IPS DF 4.7 (cell line): ENCODE results near the gene DYNLT4.
"Not testable (repeated sequence)": the region's sequence is repeated elsewhere in the genome, so short reads cannot be mapped to it uniquely, and the experiment has no call there.

ENCODE experiments used
- DNase-seq: peaks from one replicate; pipeline ENCODE4 v3.0.0-alpha.2; 2013; ENCODE audit warnings: low spot score; ENCODE audit errors: extremely low read depth

DYNLT4 gene

DNA sequence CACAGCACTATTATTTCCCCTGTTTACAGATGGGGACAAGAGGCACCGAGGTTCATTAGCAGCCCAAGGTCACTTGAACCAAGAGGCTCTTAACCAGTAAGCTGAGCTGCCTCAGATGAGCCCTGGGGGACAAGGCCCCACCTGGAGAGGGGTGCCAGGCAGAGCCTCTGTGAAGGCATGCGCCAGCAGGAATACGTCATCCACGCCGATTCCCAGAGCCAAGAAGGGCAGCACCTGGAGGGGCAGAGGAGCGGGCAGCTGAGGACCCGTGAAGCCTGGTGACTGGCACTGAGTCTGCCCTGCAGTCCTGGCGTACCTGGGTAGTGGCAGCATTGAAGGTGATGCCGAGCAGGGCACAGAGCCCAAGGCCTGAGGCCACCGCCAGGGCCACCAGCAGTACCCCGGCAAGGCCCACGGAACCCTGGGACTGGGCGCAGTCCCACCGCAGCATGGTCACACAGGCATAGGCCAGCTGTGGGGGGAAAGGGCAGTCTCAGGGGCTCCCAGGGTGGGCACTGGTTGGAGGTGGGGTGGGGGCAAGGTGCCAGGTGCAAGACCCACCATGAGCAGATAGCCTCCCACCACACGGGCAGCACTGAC, 21.8 kb upstream of the DYNLT4 start:
- no peak for DNase-seq

DNA sequence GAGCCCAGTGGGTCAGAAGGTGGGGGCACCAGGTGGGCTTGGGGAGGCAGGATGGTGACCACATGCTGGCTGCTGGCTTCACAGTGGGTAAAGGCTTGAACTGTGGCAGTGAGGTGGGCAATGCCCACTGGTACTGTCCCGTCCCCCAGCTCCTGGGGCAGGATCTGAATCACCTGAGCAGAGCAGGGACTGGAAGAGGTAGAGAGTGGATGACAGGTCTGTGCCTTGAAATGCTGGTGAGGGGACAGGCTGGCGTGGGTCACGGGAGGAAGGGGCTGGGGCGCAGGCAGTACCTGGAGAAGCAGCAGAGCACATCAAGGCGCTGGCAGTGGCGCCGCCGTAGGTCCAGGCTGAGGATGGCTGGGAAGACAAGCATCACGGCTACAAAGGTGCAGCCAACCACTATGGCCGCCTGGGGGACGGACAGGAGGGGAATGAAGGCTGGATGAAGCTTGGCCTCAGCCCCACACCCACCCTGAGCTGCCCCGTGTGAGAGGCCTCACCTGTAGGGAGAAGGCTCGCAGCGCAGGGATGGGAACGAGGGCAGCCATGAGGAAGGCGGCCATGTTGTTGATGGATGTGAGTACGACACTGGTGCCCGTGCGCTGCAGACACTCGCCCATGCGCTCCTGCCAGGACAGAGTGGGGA, 21.0 kb upstream of the DYNLT4 start:
- no peak for DNase-seq

DNA sequence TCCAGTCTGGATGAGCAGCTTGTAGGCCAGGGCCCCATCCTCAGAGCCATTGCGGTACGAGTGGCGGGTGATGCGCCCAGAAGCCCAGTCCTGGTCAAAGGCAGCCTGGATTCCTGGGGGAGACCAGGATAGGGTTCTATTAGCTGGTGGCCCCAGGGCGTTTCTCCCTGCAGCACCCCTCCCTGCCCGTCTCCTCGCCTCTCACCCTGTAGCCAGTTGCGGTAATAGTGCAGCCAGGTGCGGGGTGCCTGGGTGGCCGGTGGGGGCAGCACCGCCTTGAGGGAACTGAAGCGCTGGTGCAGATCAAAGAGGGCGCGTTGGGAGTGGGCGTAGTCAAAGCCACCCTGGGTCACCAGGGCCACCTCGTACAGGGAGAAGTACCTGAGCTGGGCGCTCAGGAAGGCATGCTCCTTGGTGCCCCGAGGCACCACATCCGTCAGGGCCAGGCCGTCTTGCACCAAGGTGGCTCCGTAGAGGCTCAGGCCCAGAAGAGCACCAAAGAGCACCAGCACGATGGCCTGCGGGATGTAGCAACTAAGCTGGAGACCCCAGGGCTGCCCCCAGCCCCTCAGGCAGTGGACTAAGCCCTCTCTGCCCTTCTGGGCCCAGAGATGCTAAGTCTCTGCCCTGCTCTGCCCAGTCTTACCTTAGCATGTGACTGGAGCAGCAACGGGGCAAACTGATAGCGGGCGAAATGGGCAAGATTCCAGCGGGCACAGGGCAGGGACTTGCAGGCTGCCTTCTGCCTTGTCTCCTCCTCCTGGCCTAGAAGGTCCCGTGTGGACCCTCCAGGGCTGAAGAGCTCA, 20.2 kb upstream of the DYNLT4 start:
- no peak for DNase-seq

DNA sequence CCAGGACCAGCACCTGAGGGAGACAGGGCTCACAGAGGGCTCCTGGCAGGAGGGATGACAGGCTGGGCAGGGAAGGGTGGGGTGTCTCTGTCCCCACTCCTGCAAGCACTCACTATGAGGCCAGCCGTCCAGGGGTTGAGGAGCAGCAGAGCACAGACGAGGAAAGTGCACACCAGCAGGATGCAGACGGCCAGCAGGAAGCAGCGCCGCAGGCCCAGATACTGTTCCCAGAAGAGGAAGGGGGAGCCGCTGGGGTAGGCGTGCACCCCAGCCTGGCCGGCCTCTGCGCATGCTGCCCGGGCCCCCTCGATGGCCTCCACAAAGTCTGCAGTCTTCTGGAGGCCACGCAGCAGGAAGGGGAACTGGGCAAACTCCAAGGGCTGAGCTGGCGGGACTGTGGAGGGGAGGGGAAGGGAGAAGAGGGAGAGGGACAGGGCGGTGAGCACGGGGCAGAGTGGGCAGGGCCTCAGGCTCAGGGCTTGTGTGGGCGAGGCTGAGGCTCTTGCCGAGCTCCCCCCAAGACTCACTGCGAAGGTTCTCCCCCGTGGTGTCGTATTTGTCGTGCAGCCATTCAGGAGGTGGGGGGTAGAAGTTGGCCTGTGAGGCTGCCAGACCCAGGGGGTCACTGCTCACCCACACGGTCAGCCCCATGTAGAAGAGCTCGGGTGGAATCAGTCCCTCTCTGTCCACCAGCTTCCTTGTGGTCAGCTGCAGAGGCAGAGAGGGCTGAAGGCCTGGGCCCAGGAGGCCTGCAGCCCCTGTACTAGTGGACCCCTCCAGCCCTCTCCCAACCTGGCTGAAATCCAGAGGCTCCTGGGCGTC, 19.4 kb upstream of the DYNLT4 start:
- no peak for DNase-seq

DNA sequence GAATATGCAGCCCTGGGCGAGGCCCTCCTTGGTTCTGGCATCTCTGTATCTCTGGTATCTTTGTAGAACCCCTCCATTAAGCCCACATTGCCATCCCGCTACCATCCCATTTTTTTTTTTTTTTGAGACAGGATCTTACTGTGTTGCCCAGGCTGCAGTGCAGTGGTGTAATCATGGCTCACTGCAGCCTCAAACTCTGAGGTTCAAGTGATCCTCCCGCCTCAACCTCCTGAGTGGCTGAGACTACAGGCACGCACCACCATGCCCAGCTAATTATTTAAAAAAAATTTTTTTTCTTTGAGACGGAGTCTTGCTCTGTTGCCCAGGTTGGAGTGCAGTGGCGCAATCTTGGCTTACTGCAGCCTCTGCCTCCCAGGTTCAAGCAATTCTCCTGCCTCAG, 17.2 kb upstream of the DYNLT4 start:
- not testable (repeated sequence) for DNase-seq

DNA sequence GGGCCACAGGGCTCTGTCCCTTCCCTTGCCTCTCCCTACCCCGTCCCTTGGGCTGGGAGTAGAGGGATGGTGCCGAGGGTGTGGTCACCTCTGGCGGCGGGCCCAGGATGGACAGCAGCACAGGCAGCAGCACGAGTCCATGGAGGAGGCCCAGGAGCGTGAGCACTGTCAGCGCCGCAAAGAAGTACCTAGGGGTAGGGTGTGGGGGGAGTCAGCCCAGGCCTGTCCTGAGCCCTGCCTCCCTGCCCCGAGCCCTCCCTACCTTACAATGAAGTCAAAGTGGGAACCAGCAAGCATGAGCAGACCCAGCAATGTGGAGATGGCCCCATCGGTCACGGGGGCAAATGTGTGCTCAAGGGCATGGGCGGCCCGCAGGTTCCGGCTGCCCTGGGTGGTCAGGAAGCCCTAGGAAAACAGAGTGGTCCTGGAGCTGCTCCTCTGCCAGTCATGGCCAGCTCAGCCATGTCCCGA, 15.9 kb upstream of the DYNLT4 start:
- DNase-seq: no peak

DNA sequence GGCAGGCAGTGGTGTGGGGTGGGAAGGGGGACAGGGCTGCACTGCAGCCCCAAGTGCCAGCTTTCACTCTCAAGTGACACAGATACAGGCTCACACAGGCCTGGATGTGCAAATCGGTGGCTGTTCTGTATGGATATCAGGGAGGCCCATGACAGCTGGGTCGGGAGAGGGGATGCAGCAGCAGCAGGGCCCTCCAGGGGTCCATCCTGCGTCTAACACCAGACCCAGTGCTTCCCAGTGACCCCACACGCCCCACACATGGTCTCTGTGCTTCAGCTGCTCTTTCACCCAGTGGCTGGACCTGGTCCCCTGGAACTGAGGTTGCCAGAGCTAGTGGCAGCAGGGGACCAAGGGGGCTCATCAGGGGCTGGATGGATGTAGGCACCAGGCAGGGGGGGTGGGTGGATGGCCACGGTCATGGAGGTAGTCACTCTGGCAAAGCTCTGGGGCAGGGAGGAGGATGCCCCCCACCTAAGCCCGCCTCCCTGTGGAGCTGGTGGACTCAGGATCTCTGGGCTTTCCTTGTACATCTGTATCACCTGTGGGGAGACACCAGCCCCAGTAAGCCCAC, 15.1 kb upstream of the DYNLT4 start:
- DNase-seq: no peak

DNA sequence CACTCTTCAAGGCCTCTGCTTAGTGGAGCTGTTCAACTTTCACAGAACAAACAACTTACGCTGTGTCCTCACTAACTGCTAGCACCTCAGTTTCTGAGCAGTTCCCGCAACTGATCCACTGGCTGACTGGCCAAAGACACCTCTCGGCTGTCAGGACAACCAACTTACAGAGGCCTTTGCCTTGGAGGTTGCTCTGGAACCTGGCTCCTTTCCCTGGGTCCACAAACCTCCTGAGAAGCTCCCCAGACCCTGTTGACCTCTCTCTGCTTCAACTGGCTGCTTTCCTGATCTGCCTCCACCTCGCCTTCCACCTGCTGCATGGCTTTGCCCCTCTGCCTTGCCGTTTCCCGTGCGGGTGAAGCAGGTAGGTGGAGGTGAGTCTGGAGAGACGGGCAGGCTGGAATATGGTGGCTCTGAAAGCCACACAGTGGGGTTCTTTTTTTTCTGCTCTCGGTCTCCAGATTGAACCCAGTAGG, 14.1 kb upstream of the DYNLT4 start:
- DNase-seq: no peak

DNA sequence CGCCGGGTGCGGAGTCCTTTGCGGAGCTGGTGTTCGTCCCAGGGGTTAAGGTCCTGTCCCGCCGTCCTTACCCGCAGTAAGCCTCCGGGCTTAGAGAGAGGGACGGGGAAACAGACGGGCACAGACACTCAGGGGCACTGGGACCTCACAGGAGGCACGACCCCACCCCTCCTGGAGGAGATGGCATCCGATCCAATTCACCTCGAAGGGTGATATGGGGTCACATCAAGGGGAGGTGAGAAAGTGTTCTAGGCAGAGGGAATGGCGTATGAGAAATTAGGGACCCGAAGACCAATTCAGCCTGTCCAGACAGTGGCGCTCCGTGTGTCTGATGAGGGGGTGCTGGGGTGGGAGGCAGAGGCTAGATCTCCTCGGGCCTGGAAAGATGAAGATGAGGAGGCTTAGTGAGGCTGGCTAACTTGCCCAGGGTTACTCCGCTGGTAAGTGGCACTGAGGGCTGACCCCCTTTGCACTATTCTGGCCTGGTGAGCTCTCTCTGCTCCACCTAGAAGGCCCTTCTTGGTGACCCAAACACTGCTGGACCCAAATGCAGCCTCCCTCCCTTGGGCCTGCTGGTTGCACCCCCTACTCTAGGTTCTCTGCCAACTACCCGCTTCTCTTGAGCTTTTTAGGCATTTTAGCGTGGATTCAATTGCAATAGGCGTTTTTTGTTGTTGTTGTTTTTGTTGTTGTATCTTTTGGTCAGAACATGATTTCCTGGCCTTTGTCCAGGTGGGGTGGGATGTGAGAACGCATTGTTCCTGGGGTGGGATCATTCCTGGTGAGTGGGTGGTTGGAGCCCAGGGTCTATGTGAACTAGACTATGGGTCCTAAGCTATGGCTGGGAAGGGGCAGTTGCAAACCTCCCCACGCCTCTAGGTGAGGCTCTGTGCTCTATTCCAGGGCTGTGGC, 13.4 kb upstream of the DYNLT4 start:
- no peak for DNase-seq

DNA sequence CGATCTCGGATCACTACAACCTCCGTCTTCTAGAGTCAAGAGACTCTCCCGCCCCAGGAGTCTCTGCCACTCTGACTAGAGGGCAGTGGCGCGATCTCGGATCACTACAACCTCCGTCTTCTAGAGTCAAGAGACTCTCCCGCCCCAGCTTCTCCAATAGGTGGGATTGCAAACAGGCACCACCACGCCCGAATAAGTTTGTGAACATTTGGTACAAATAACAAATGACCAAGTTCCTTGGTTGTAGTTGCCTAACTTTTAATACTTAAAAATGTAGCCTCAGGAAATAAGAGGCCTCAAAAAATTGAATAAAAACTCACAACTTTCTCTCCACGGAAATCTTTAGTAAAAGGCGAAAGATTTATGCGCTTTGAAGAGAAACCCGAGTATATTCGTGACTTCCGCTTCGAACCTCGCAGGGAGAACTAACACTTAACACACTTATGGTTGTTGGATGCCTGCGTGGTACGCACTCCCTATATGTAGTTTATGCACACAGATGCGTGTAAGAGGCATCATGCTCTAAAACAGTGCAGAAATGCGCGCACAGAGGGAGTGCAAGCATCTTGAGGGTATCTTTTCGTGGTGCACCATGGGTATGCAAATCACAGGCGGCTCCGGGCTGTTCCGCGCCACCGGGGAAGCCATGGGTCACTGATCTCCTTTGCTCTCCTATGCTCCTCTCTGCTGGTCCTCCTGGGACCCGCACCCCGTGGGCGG, 12.6 kb upstream of the DYNLT4 start:
- peak; percentile 81 for DNase-seq

DNA sequence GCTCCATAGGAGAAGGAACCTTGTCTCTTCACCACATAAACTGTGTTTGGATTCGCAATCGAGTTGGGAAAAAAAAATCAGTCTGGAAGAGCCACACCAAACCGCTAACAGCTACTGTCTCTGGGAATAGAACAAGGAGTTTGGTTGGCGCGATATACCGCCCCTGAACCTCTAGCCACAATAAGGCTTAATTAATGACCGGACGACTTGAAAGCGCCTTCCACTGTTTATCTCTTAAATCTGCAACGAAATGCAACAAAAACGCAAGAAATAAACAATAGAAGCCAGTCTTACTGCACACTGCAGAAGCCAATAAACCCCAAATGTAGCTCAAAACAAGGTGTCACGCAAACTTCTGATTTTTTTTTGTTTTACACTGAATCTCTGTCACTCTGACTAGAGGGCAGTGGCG, 12.1 kb upstream of the DYNLT4 start:
- DNase-seq: no peak

DNA sequence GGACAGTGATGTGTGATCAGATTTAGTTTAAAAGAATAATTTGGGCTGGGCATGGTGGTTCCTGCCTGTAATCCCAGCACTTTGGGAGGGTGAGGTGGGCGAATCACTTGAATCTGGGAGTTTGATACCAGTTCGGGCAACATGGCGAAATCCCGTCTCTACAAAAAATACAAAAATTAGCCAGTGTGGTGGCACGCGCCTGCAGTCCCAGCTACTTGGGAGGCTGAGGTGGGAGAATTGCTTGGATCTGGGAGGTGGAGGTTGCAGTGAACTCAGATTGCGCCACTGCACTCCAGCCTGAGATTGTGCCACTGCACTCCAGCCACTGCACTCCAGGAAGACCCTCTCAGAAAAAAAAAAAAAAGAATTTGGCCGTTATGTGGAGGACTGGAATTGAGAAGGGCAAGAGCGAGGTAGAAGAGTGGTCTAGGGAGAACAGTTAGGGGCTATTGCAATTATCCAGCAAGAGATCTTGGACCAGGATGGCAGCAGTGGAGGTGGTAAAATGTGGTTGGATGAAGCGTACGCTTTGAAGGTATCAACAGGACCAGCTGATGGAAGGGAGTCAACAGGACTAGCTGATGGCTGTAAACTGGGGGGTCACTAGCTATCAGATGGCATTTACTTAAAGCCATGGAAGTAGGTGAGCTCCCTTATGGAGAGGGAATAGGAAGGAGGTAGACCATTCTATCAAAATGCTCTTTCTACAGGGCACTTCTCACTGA, 10.8 kb upstream of the DYNLT4 start:
- DNase-seq: no peak

DNA sequence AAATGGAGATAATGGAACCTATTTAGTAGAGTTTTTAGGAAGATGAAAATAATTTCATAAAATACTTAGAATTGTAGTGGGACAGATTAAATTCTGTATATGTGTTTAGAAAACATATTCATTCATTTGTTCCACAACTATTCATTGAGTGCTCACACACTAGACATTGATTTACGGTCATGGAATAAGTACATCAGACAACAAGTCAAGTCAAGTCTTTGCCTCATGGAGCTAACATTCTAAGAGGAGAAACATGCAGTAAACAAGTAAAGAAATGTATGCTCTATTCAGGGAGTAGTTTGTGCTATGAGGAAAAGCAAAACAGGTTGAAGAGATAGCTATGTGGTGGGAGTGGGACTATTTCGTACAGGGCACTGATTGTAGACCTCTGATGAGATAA, 10.2 kb upstream of the DYNLT4 start:
- DNase-seq: no peak

DNA sequence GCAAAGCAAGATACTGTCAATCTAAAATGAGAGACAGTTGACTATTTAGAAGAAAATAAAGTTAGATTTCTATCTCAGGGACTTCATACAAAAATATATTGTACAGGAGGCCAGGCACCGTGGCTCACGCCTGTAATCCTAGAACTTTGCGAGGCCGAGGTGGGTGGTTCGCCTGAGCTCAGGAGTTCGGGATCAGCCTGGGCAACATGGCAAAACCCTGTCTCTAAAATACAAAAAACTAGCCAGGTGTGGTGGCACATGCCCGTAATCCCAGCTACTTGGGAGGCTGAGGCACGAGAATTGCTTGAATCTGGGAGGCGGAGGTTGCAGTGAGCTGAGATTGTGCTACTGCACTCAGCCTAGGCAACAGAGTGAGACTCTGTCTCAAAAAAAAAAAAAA, 8.8 kb upstream of the DYNLT4 start:
- not testable (repeated sequence) for DNase-seq

DNA sequence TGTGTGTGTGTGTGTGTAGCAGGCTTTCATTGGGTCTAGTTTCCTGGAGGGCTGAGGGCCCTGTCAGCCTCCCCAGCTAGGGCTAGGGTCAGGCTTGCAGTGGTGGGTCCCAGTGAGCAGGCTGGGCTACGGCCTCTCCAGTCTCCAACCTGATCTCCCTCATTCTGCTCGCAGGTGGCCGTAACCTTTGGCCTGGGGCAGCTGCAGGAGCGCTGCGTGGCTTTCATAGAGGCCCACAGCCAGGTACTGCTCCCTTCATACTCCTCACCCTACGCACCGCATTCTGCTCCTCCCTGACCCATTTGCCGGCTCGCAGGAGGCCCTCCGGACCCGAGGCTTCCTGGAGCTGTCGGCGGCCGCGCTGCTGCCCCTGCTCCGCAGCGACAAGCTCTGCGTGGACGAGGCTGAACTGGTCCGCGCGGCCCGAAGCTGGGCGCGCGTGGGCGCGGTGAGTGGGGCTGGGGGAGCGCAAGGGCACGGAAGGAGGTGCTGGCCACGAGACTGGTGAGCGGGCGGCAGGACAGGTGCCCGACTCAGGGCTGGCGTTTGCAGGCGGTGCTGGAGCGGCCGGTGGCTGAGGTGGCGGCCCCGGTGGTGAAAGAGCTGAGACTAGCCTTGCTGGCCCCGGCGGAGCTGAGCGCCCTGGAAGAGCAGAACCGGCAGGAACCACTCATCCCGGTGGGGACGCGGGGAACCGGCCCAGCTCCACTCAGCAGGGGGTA, 5.8 kb upstream of the DYNLT4 start:
- DNase-seq: no peak

DNA sequence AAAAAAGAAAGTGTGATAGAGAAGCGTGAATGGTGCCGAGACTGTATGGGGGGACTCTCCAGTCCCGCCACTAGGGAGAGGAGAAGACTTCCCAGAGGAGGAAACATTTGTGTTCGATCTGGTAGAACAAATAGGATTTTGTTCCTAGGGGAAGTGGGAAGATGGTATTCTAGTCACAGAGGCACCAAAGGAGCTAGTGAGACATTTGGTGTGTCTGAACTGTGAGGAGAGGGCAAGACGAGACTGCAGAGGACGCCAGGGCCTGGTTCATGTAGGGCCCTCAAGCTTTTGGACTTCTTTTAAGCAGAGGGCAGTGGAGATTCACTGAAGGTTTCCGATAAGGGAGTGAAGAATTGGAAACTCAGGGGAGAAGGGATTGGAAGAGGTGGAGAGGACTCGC, 4.1 kb upstream of the DYNLT4 start:
- DNase-seq: no peak

DNA sequence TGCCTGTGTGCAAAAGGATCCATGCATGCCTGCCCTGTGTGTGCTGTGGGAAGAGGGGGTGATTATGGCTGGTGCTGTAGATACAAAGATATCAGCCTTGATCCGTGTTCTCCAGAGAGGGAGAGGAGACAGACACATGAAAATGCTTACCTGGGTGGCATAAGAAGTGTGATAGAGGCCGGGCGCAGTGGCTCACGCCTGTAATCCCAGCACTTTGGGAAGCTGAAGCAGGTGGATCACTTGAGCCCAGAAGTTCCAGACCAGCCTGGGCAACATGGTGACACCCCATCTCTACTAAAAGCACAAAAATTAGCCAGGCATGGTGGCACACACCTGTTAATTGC, 3.6 kb upstream of the DYNLT4 start:
- not testable (repeated sequence) for DNase-seq

DNA sequence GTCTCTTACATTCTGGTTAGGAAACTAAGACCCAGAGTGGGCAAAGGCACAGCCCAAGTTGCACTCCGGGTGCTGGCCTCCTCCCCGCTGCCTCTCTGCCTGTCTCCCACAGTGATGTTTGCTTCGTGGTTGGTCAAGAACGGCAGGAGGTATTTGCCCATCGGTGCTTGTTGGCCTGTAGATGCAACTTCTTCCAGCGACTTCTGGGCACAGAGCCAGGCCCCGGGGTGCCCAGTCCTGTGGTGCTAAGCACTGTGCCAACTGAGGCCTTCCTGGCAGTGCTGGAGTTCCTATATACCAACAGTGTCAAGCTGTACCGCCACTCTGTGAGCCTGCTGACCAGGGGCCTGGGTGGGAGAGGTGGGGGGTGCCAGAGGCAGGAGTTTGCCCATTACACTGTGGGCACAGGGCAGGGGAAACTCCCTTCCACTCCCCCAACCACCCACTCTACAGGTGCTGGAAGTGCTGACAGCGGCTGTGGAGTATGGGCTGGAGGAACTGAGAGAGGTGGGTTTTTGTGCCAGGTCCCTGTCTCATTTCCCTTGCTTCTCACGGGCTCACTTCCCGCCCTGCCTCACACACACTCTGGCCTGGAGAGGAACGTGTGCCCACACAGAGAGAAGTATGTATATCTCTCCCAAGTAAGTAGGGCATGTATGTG, 3.1 kb upstream of the DYNLT4 start:
- no peak for DNase-seq
